Eye (tissue), 1 donor: ENCODE measurements around the gene KDM1A.
"Not testable (repeated sequence)": the region's sequence is repeated elsewhere in the genome, so short reads cannot be mapped to it uniquely, and the experiment has no call there.

ENCODE experiments used
- DNase-seq: peaks from one replicate; pipeline ENCODE4 v3.0.0-alpha.2; 2015

The KDM1A gene

GRCh38 chr1:23019094-23019862, at the start of gene KDM1A:
KDM1A (plus strand) TSS chr1:23019468; CDS start chr1:23019597, 129 bp downstream.
- DNase-seq = peak; percentile 99

- DNase-seq = no peak
These were observed 49.2 kb upstream of the KDM1A start for GRCh38 chr1:22970096-22970495.

GRCh38 chr1:22971161-22971560, 48.1 kb upstream of the KDM1A start:
- no peak for DNase-seq

GRCh38 chr1:22971611-22972405, 47.5 kb upstream of the KDM1A start:
- DNase-seq = no peak

GRCh38 chr1:22972760-22973159, 46.5 kb upstream of the KDM1A start, which contains the start of gene LACTBL1:
LACTBL1 (minus strand) TSS chr1:22972866; CDS start chr1:22972316, 550 bp downstream.
- no peak for DNase-seq

GRCh38 chr1:22975694-22976093, 43.6 kb upstream of the KDM1A start:
- no peak for DNase-seq

- no peak for DNase-seq
These were observed 43.2 kb upstream of the KDM1A start for GRCh38 chr1:22976127-22976460.

- peak; percentile 88 for DNase-seq
These were observed 42.6 kb upstream of the KDM1A start for GRCh38 chr1:22976461-22977243.

GRCh38 chr1:22978299-22978698, 41.0 kb upstream of the KDM1A start:
- DNase-seq = no peak

GRCh38 chr1:22980471-22980790, 38.8 kb upstream of the KDM1A start:
- DNase-seq = not testable (repeated sequence)

- DNase-seq = no peak
These were observed 35.3 kb upstream of the KDM1A start for GRCh38 chr1:22983944-22984343.

- not testable (repeated sequence) for DNase-seq
These were observed 26.9 kb upstream of the KDM1A start for GRCh38 chr1:22992384-22992783.

- DNase-seq = not testable (repeated sequence)
These were observed 26.0 kb upstream of the KDM1A start for GRCh38 chr1:22993220-22993795.

GRCh38 chr1:22995774-22996173, 23.5 kb upstream of the KDM1A start:
- no peak for DNase-seq

GRCh38 chr1:22997528-22997927, 21.7 kb upstream of the KDM1A start:
- DNase-seq = not testable (repeated sequence)

GRCh38 chr1:23000133-23000532, 19.1 kb upstream of the KDM1A start:
- not testable (repeated sequence) for DNase-seq

GRCh38 chr1:23002218-23002617, 17.1 kb upstream of the KDM1A start:
- not testable (repeated sequence) for DNase-seq

- DNase-seq = no peak
These were observed 15.2 kb upstream of the KDM1A start for GRCh38 chr1:23004112-23004511.

GRCh38 chr1:23004769-23005168, 14.5 kb upstream of the KDM1A start:
- not testable (repeated sequence) for DNase-seq

- DNase-seq = no peak
These were observed 12.2 kb upstream of the KDM1A start for GRCh38 chr1:23007106-23007505.

- DNase-seq = no peak
These were observed 10.4 kb upstream of the KDM1A start for GRCh38 chr1:23008901-23009300.

GRCh38 chr1:23010025-23010424, 9.2 kb upstream of the KDM1A start:
- DNase-seq = not testable (repeated sequence)

- DNase-seq = peak; percentile 73
These were observed 5.6 kb upstream of the KDM1A start for GRCh38 chr1:23013657-23014056.
